OCI-LY7 (cell line): ENCODE results near the gene EVX1.

ENCODE experiments used
- EZH2phosphoT487 ChIP-seq: fragments of 200-600 bp; sonication (generic); IDR thresholded peaks from 2 replicates; pipeline ENCODE4 v1.6.1; 2018; ENCODE audit warnings: low read depth, borderline replicate concordance, mild to moderate bottlenecking, mixed run types, antibody characterized with exemption, low read length, moderate library complexity, mixed read lengths
- TF ChIP-seq, protein P1 (sequence below): fragments of 200-600 bp; sonication (generic); conservative IDR thresholded peaks from 2 replicates; pipeline ENCODE4 v1.5.1; 2014; ENCODE audit warnings: mild to moderate bottlenecking, antibody characterized with exemption, low read length, moderate library complexity, mixed read lengths

DNA sequence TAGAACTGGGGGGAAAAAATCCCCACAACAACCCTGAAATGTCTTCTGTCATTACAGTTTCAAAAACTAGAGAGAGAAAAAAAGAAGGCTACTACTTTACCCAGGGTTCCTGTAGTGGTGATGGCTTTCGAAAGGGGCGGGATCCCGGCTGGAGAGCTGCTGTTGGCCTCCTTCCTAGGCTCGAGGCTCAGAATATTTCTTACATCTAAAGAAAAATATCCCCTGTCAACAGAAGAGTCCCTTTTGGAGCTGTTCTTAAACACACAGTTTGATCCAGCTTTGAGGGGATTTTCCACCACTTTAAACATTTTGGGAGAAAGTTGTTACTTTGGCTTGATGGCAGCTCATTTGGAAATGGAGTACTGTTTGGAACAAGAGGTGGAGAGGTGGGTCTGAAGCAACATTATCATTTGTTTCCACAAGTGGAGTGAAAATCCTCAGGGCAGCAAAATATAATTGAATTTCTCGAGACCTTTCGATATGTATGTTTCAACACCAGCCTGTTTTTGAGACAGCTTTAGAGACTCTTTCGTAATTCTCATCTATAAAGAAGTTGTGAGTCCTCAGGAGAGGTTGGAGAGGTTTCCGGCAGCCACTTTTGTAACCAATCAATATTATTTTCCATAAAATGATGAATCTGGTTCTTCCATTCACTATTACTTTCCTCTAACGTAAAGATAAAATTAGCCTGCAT, 47.8 kb upstream of the EVX1 start:
- TF ChIP-seq, protein P1, sequence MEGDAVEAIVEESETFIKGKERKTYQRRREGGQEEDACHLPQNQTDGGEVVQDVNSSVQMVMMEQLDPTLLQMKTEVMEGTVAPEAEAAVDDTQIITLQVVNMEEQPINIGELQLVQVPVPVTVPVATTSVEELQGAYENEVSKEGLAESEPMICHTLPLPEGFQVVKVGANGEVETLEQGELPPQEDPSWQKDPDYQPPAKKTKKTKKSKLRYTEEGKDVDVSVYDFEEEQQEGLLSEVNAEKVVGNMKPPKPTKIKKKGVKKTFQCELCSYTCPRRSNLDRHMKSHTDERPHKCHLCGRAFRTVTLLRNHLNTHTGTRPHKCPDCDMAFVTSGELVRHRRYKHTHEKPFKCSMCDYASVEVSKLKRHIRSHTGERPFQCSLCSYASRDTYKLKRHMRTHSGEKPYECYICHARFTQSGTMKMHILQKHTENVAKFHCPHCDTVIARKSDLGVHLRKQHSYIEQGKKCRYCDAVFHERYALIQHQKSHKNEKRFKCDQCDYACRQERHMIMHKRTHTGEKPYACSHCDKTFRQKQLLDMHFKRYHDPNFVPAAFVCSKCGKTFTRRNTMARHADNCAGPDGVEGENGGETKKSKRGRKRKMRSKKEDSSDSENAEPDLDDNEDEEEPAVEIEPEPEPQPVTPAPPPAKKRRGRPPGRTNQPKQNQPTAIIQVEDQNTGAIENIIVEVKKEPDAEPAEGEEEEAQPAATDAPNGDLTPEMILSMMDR, result no peak
- TF ChIP-seq EZH2phosphoT487, result no peak
